Skeletal muscle cell (primary cell): ENCODE measurements around the gene BMPR1B.

Experiments
- DNase-seq: peaks from one replicate; pipeline ENCODE4 v3.0.0-alpha.2; 2010; ENCODE audit warnings: low read depth
- H3K4me3 ChIP-seq: 2 replicates; pipeline ENCODE4 v1.5.1; 2011; ENCODE audit warnings: low read depth, mild to moderate bottlenecking, control low read depth, low read length, moderate library complexity

The BMPR1B gene

GRCh38 chr4:94757192-94758140, at the start of gene BMPR1B:
Gene BMPR1B (plus strand): TSS chr4:94757955. CDS start chr4:95104425, 346,470 bp downstream.
- peak within 1 kb of the TSS; percentile 64 for H3K4me3 ChIP-seq
- DNase-seq: peak; percentile 45

GRCh38 chr4:94711635-94712034, 46.1 kb upstream of the BMPR1B start:
- no peak overlapping the region for H3K4me3 ChIP-seq
- DNase-seq: no peak

- no peak overlapping the region for H3K4me3 ChIP-seq
- peak; percentile 39 for DNase-seq
Measured at GRCh38 chr4:94714365-94715160, 43.2 kb upstream of the BMPR1B start.

GRCh38 chr4:94715726-94716125, 42.0 kb upstream of the BMPR1B start:
- no peak for DNase-seq

GRCh38 chr4:94721310-94721709, 36.4 kb upstream of the BMPR1B start:
- no peak overlapping the region for H3K4me3 ChIP-seq
- no peak for DNase-seq

More at GRCh38 chr4:94715726-94716125, 42.0 kb upstream of the BMPR1B start:
- no peak overlapping the region for H3K4me3 ChIP-seq

- DNase-seq: no peak
- H3K4me3 ChIP-seq: no peak overlapping the region
Measured at GRCh38 chr4:94722270-94722669, 35.5 kb upstream of the BMPR1B start.

GRCh38 chr4:94722748-94723147, 35.0 kb upstream of the BMPR1B start:
- H3K4me3 ChIP-seq: no peak overlapping the region
- no peak for DNase-seq

GRCh38 chr4:94724016-94724790, 33.6 kb upstream of the BMPR1B start:
- no peak overlapping the region for H3K4me3 ChIP-seq
- DNase-seq: no peak

- DNase-seq: no peak
- H3K4me3 ChIP-seq: no peak overlapping the region
Measured at GRCh38 chr4:94726524-94727123, 31.1 kb upstream of the BMPR1B start.

- no peak for DNase-seq
- no peak overlapping the region for H3K4me3 ChIP-seq
Measured at GRCh38 chr4:94728056-94728766, 29.5 kb upstream of the BMPR1B start.

- no peak overlapping the region for H3K4me3 ChIP-seq
- no peak for DNase-seq
Measured at GRCh38 chr4:94732358-94732698, 25.4 kb upstream of the BMPR1B start.

GRCh38 chr4:94739741-94740140, 18.0 kb upstream of the BMPR1B start:
- no peak overlapping the region for H3K4me3 ChIP-seq

GRCh38 chr4:94741304-94741703, 16.5 kb upstream of the BMPR1B start:
- peak; percentile 72 for DNase-seq

More at GRCh38 chr4:94739741-94740140, 18.0 kb upstream of the BMPR1B start:
- DNase-seq: no peak

GRCh38 chr4:94743838-94744237, 13.9 kb upstream of the BMPR1B start:
- H3K4me3 ChIP-seq: no peak overlapping the region
- no peak for DNase-seq

More at GRCh38 chr4:94741304-94741703, 16.5 kb upstream of the BMPR1B start:
- H3K4me3 ChIP-seq: no peak overlapping the region

GRCh38 chr4:94744850-94745249, 12.9 kb upstream of the BMPR1B start:
- no peak for DNase-seq
- H3K4me3 ChIP-seq: no peak overlapping the region

- no peak for DNase-seq
- no peak overlapping the region for H3K4me3 ChIP-seq
Measured at GRCh38 chr4:94746746-94747145, 11.0 kb upstream of the BMPR1B start.

- peak overlapping the region; percentile 64 for H3K4me3 ChIP-seq
- no peak for DNase-seq
Measured at GRCh38 chr4:94758141-94758699, 465 bp downstream of the BMPR1B start.

GRCh38 chr4:94758700-94759399, 1.1 kb downstream of the BMPR1B start:
- no peak for DNase-seq
- peak overlapping the region; percentile 64 for H3K4me3 ChIP-seq
